Cardiac fibroblast (primary cell): ENCODE measurements around the gene DPP9.

Experiments
- DNase-seq, 2 donors: peaks; one replicate each; pipeline versions ENCODE4 v3.0.0 to v3.0.0-alpha.2; 2010; ENCODE audit warnings: low read depth in 2 of 2
- H3K4me3 ChIP-seq, 2 donors: replicated peaks in 1 of 2; 1 replicate in 1 of 2; 2 replicates in 1 of 2; pipeline ENCODE4 v1.5.1; 2011; ENCODE audit warnings: low read depth in 2 of 2, low read length in 2 of 2, mild to moderate bottlenecking in 2 of 2, moderate library complexity in 1 of 2
- CTCF ChIP-seq: IDR thresholded peaks from one replicate; pipeline ENCODE4 v1.5.1; 2011; ENCODE audit warnings: low read depth, mild to moderate bottlenecking, low read length, inconsistent platforms

Gene DPP9

GRCh38 chr19:4695224-4695731, 28.4 kb downstream of the DPP9 start:
- H3K4me3 ChIP-seq, result no peak overlapping the region
- no peak for DNase-seq
- TF ChIP-seq CTCF, result no peak

- no peak overlapping the region for H3K4me3 ChIP-seq
- DNase-seq, result peak; percentile 83 to 98
- TF ChIP-seq CTCF, result no peak
Observed at GRCh38 chr19:4694211-4694987, 29.2 kb downstream of the DPP9 start.

GRCh38 chr19:4693471-4694121, 30.0 kb downstream of the DPP9 start:
- TF ChIP-seq CTCF, result no peak
- H3K4me3 ChIP-seq, result no peak overlapping the region
- no peak for DNase-seq

GRCh38 chr19:4693078-4693350, 30.6 kb downstream of the DPP9 start:
- no peak for DNase-seq
- TF ChIP-seq CTCF, result no peak
- no peak overlapping the region for H3K4me3 ChIP-seq

- no peak overlapping the region for H3K4me3 ChIP-seq
- no peak for DNase-seq
- TF ChIP-seq CTCF, result no peak
Observed at GRCh38 chr19:4692251-4693077, 31.2 kb downstream of the DPP9 start.

GRCh38 chr19:4691373-4691772, 32.3 kb downstream of the DPP9 start:
- DNase-seq, result no peak
- no peak for TF ChIP-seq CTCF
- H3K4me3 ChIP-seq, result no peak overlapping the region
